ENCODE data around the gene UXS1.

The UXS1 gene

GRCh38 chr2:106106622-106107508 is 87.2 kb downstream of the UXS1 start:
- no peak for DNase-seq

GRCh38 chr2:106105151-106105922 is 88.8 kb downstream of the UXS1 start:
- no peak for DNase-seq

- DNase-seq = peak; percentile 73
Measured at GRCh38 chr2:106104332-106105062, 89.6 kb downstream of the UXS1 start.

GRCh38 chr2:106099691-106100090 is 94.4 kb downstream of the UXS1 start:
- DNase-seq = no peak

GRCh38 chr2:106098664-106099063 is 95.4 kb downstream of the UXS1 start:
- DNase-seq = no peak

- no peak for DNase-seq
Measured at GRCh38 chr2:106098081-106098480, 96.0 kb downstream of the UXS1 start.

- DNase-seq = no peak
Measured at GRCh38 chr2:106097038-106098000, 96.8 kb downstream of the UXS1 start.

GRCh38 chr2:106096299-106097037 is 97.6 kb downstream of the UXS1 start:
- no peak for DNase-seq

- DNase-seq = no peak
Measured at GRCh38 chr2:106095478-106096298, 98.4 kb downstream of the UXS1 start.

GRCh38 chr2:106094131-106094841 is 99.8 kb downstream of the UXS1 start:
- no peak for DNase-seq

GRCh38 chr2:106090916-106091618 is 103.0 kb downstream of the UXS1 start:
- no peak for DNase-seq

GRCh38 chr2:106089611-106090010 is 104.5 kb downstream of the UXS1 start:
- no peak for DNase-seq

- DNase-seq = peak; percentile 56
Measured at GRCh38 chr2:106085181-106085940, 108.7 kb downstream of the UXS1 start.

- DNase-seq = no peak
Measured at GRCh38 chr2:106080959-106081358, 113.1 kb downstream of the UXS1 start.

- no peak for DNase-seq
Measured at GRCh38 chr2:106078096-106078495, 116.0 kb downstream of the UXS1 start.

GRCh38 chr2:106076941-106077340 is 117.2 kb downstream of the UXS1 start:
- no peak for DNase-seq

GRCh38 chr2:106075048-106075447 is 119.1 kb downstream of the UXS1 start:
- DNase-seq = no peak

GRCh38 chr2:106073678-106074406 is 120.3 kb downstream of the UXS1 start:
- peak; percentile 5 for DNase-seq

All from OCI-M1 (cell line).